GM12878 (cell line): Measurements from ENCODE around the gene SLC39A1. TPM values are rescaled to one million over a fixed set of nuclear protein-coding genes. Genes with fewer than 3 reads are reported as not detected.
A peak's percentile ranks its signal among the peaks of the same experiment; 100 is the strongest.

Source experiments
- ATAC-seq: fragments of 200-7000 bp; cut with Tn5 transposase; 3 replicates; pipeline ENCODE4 v1.9.1; 2020; ENCODE audit warnings: mild to moderate bottlenecking, moderate library complexity
- BruUV-seq: library from RNA; stranded (reverse); fragments of 400-500 nt; replicated peaks from 2 replicates; lab custom pipeline; 2021; lab: Mats Ljungman, UMichigan
- CTCF ChIA-PET: fragments of 300-600 bp; sonication (Branson Sonifier 250); formaldehyde crosslinking; extraction: SDS; loops from one replicate; lab custom pipeline; 2021; ENCODE audit warnings: inconsistent platforms; lab: Yijun Ruan, JAX
- POLR2A ChIA-PET: fragments of 350-600 bp; formaldehyde crosslinking; extraction: SDS; loops from one replicate; lab custom pipeline; 2021; ENCODE audit warnings: inconsistent platforms; lab: Charles Lee
- RAD21 ChIA-PET: fragments of 300-600 bp; sonication (Branson Sonifier 250); formaldehyde crosslinking; loops from one replicate; lab custom pipeline; 2023; ENCODE audit warnings: antibody characterized with exemption; ENCODE audit not compliant: unreplicated experiment; lab: Charles Lee
- SMC1A ChIA-PET: fragments of 300-600 bp; sonication (Branson Sonifier 250); formaldehyde crosslinking; loops from one replicate; lab custom pipeline; 2023; ENCODE audit not compliant: unreplicated experiment, uncharacterized antibody; lab: Charles Lee
- DNase-seq: peaks from one replicate; pipeline ENCODE4 v3.0.0-alpha.2; 2011; ENCODE audit warnings: low read depth, low spot score
- FAIRE-seq: peaks from 3 replicates; lab custom pipeline; 2011; peaks lifted over from hg19 to GRCh38; lab: Jason Lieb, UNC
- H2AFZ ChIP-seq: 2 replicates; pipeline ENCODE4 v1.6.0; 2011; ENCODE audit warnings: low read depth, low read length, control low read depth; ENCODE audit not compliant: control insufficient read depth
- H3K27ac ChIP-seq: 2 replicates; pipeline ENCODE4 v1.5.1; 2011; ENCODE audit warnings: control low read depth; ENCODE audit not compliant: control insufficient read depth, insufficient read depth
- H3K27me3 ChIP-seq, 2 experiments: replicated peaks in 1 of 2; 2 replicates each; pipeline versions ENCODE4 v1.6.0 to v1.6.1; 2011; ENCODE audit warnings: low read length in 1 of 2; ENCODE audit not compliant: control insufficient read depth in 2 of 2, insufficient read depth in 2 of 2
- H3K36me3 ChIP-seq, 2 experiments: 2 replicates each; pipeline ENCODE4 v1.5.1; 2011; ENCODE audit warnings: low read length in 1 of 2; ENCODE audit not compliant: control insufficient read depth in 2 of 2, insufficient read depth in 2 of 2
- H3K4me1 ChIP-seq: 2 replicates; pipeline ENCODE4 v1.6.1; 2011; ENCODE audit warnings: mild to moderate bottlenecking, low read length, moderate library complexity, mixed read lengths; ENCODE audit not compliant: control insufficient read depth, insufficient read depth
- H3K4me2 ChIP-seq: 2 replicates; pipeline ENCODE4 v1.6.0; 2011; ENCODE audit warnings: control low read depth; ENCODE audit not compliant: control insufficient read depth, insufficient read depth
- H3K4me3 ChIP-seq: fragments of 200-600 bp; sonication (generic); 2 replicates; pipeline ENCODE4 v1.5.1; 2016
- H3K79me2 ChIP-seq: 2 replicates; pipeline ENCODE4 v1.6.0; 2011; ENCODE audit warnings: low read length; ENCODE audit not compliant: control insufficient read depth, insufficient read depth
- H3K9ac ChIP-seq: 2 replicates; pipeline ENCODE4 v1.8.0; 2011; ENCODE audit warnings: low read length, control low read depth, mixed read lengths; ENCODE audit not compliant: control insufficient read depth, insufficient read depth
- H3K9me3 ChIP-seq: replicated peaks from 3 replicates; pipeline ENCODE4 v1.5.1; 2011; ENCODE audit warnings: mild to moderate bottlenecking, low read length; ENCODE audit not compliant: control insufficient read depth, insufficient read depth
- H4K20me1 ChIP-seq: 2 replicates; pipeline ENCODE4 v1.6.0; 2011; ENCODE audit not compliant: control insufficient read depth, insufficient read depth
- JUND ChIP-seq: IDR thresholded peaks from 2 replicates; pipeline ENCODE4 v1.6.1; 2012; ENCODE audit warnings: low read depth, mild to moderate bottlenecking, low read length, improper control_type of control experiment, moderate library complexity
- MXI1 ChIP-seq: fragments of 150-350 bp; IDR thresholded peaks from 2 replicates; pipeline ENCODE4 v1.6.1; 2011; ENCODE audit warnings: low read depth, mild to moderate bottlenecking, inconsistent platforms, low read length, improper control_type of control experiment
- ZBTB33 ChIP-seq: fragments of 450-650 bp; IDR thresholded peaks from 2 replicates; pipeline ENCODE4 v1.6.1; 2017; ENCODE audit warnings: mild to moderate bottlenecking
- WGBS: methylation state at CpG from one replicate; pipeline ENCODE4 v1.1.6; 2016; ENCODE audit warnings: low lambda C conversion rate; ENCODE audit not compliant: insufficient replicate concordance, insufficient coverage; ENCODE audit errors: missing lambda C conversion rate; 5-methylcytosine and 5-hydroxymethylcytosine counted together
- in situ Hi-C: fragments of 300-500 bp; cut with MboI; formaldehyde crosslinking; loops from 9 replicates; pipeline ENCODE4 v1.14.3; 2018; ENCODE audit warnings: mixed read lengths
- intact Hi-C: fragments of 100-400 bp; cut with micrococcal nuclease; formaldehyde crosslinking; loops from one replicate; pipeline ENCODE4 v1.14.2; 2022; ENCODE audit not compliant: unreplicated experiment
- polyA plus RNA-seq, 11 experiments: library from polyadenylated mRNA; depleted of rRNA in 4 of 11; unstranded in 6 of 11; stranded (reverse) in 5 of 11; fragments of >200 nt; fragmentation: Nextera tagmentation in 4 of 11; fragmentation: Illumina TruSeq in 1 of 11; extraction: Ambion mirVana in 4 of 11; extraction: Trizol in 1 of 11; gene quantifications; 1 replicate in 1 of 11; 2 replicates in 10 of 11; pipeline versions ENCODE4 v1.2.1 to v1.2.3, GENCODE V29; 2011 to 2016; ENCODE audit warnings: inconsistent platforms in 2 of 11, missing spikeins in 2 of 11, low read depth in 1 of 11
- total RNA-seq, 4 experiments: library from RNA; depleted of rRNA in 3 of 4; stranded (reverse); fragments of >200 nt in 3 of 4; fragmentation: Illumina TruSeq in 1 of 4; extraction: Trizol in 1 of 4; gene quantifications; 2 replicates each; pipeline versions ENCODE4 v1.2.1 to v1.2.3, GENCODE V29; 2013 to 2021

SLC39A1 gene
- total and polyA plus RNA-seq, 10 of the 15 experiments (the other 5 are each of a cell fraction or from before 2014, with no cell fraction given) = 8.8 to 98.6 (median 72.4) TPM

- no peak for DNase-seq
- Histone ChIP-seq H3K4me3 (peak overlapping the region; percentile 87), H3K4me1 (peaks cover 8% of the 10 kb centered on the region), H4K20me1 (no peaks in the 10 kb centered on the region), H3K9ac (peak overlapping the region; percentile 88), H3K27ac (peak overlapping the region; percentile 86), H3K36me3 (peaks cover 8 to 16% of the 10 kb centered on the region in 2 experiments), H3K4me2 (peak overlapping the region; percentile 91), H2AFZ (peak overlapping the region; percentile 44), H3K27me3 (no peaks in the 10 kb centered on the region), H3K9me3 (no peaks in the 10 kb centered on the region), H3K79me2 (peaks cover 22% of the 10 kb centered on the region)
- no peak for TF ChIP-seq JUND
- TF ChIP-seq MXI1 = peak; percentile 27; the same call in 1 of the 2 replicates
- no peak for TF ChIP-seq ZBTB33
- ATAC-seq = peak; percentile 20; the same call in 2 of the 3 replicates
- no TSS peak for BruUV-seq
- SMC1A ChIA-PET = interaction anchor here (0.9 to 5.0 kb wide), 9 partner anchors 10 to 187 kb away, joined by 3 to 82 read pairs (median 4); partner anchors contain the start of genes CREB3L4, DENND4B, RAB13 and RPS27
- CTCF ChIA-PET = interaction anchor here (1.0 to 6.6 kb wide), 10 partner anchors 10 to 466 kb away, joined by 3 to 62 read pairs (median 5); partner anchors contain the start of genes CREB3L4, RAB13, RPS27 and SLC39A1
- RAD21 ChIA-PET = interaction anchor here (1.0 to 4.0 kb wide), 10 partner anchors 10 to 343 kb away, joined by 3 to 42 read pairs (median 5); partner anchors contain the start of genes CHTOP, CREB3L4, DENND4B and GATAD2B
- intact Hi-C loops = no loop called here
- POLR2A ChIA-PET = interaction anchor here (0.7 to 5.3 kb wide), 11 partner anchors 10 to 181 kb away, joined by 3 to 132 read pairs (median 11); partner anchors contain the start of genes CREB3L4, CRTC2, DENND4B and GATAD2B
- WGBS = 0% methylated on average over 16 of the region's 16 CpGs
- in situ Hi-C loops = no loop called here
- no peak for FAIRE-seq
Measured at GRCh38 chr1:153976819-153977249, 13.5 kb upstream of the SLC39A1 start.
